Uterus (tissue), 4 donors: Measurements from ENCODE around the gene ITGA2B. TPM values are rescaled to one million over a fixed set of nuclear protein-coding genes. Genes with fewer than 3 reads are reported as not detected.
A peak's percentile ranks its signal among the peaks of the same experiment; 100 is the strongest.

Source experiments
- DNase-seq, 2 donors: peaks; one replicate each; pipeline ENCODE4 v3.0.0-alpha.2; 2019 to 2020
- H3K27ac ChIP-seq, 2 donors: fragments of 200-600 bp; sonication (generic); 1 replicate in 1 of 2; 2 replicates in 1 of 2; pipeline ENCODE4 v1.5.1; 2016 to 2018
- H3K27me3 ChIP-seq, 2 donors: fragments of 200-600 bp; sonication (generic); one replicate each; pipeline ENCODE4 v1.5.1; 2018 to 2019; ENCODE audit warnings: control low read depth in 1 of 2
- H3K36me3 ChIP-seq, 2 donors: fragments of 200-600 bp; sonication (generic); one replicate each; pipeline ENCODE4 v1.5.1; 2019; ENCODE audit warnings: control low read depth in 1 of 2
- H3K4me1 ChIP-seq, 2 donors: fragments of 200-600 bp; sonication (generic); one replicate each; pipeline ENCODE4 v1.5.1; 2018 to 2019; ENCODE audit warnings: control low read depth in 1 of 2
- H3K4me3 ChIP-seq, 2 donors: fragments of 200-600 bp; sonication (generic); 1 replicate in 1 of 2; 2 replicates in 1 of 2; pipeline ENCODE4 v1.5.1; 2018 to 2019; ENCODE audit warnings: mild to moderate bottlenecking in 1 of 2
- H3K9me3 ChIP-seq, 2 donors: fragments of 200-600 bp; sonication (generic); one replicate each; pipeline ENCODE4 v1.5.1; 2019; ENCODE audit warnings: control low read depth in 1 of 2
- POLR2A ChIP-seq, 2 donors: fragments of 450-650 bp; IDR thresholded peaks; one replicate each; pipeline ENCODE4 v1.6.1; 2016; ENCODE audit warnings: antibody characterized with exemption in 2 of 2, mild to moderate bottlenecking in 1 of 2, moderate library complexity in 1 of 2
- intact Hi-C: fragments of 100-400 bp; cut with DNase I; formaldehyde crosslinking; loops from one replicate; pipeline ENCODE4 v1.15.1; 2023; ENCODE audit warnings: low total_unique reads
- total RNA-seq, 4 donors: library from RNA; depleted of rRNA in 3 of 4; stranded (reverse); fragments of >200 nt in 3 of 4; gene quantifications; one replicate each; pipeline versions ENCODE4 v1.1.0 to v1.2.4, GENCODE V29; 2014 to 2023
- TF ChIP-seq, protein P1 (sequence below), 4 experiments: fragments of 200-600 bp in 2 of 4; fragments of 450-650 bp in 2 of 4; sonication (generic) in 2 of 4; IDR thresholded peaks; one replicate each; pipeline ENCODE4 v1.5.1; 2016 to 2019; ENCODE audit warnings: antibody characterized with exemption in 4 of 4, mild to moderate bottlenecking in 2 of 4, moderate library complexity in 1 of 4
- donor health status: DM: yes; HTN: yes; CAD: no.

The ITGA2B gene
- total RNA-seq, 4 donors from 2014 or later = 7.4 to 7.7 TPM; not detected in 2

DNA sequence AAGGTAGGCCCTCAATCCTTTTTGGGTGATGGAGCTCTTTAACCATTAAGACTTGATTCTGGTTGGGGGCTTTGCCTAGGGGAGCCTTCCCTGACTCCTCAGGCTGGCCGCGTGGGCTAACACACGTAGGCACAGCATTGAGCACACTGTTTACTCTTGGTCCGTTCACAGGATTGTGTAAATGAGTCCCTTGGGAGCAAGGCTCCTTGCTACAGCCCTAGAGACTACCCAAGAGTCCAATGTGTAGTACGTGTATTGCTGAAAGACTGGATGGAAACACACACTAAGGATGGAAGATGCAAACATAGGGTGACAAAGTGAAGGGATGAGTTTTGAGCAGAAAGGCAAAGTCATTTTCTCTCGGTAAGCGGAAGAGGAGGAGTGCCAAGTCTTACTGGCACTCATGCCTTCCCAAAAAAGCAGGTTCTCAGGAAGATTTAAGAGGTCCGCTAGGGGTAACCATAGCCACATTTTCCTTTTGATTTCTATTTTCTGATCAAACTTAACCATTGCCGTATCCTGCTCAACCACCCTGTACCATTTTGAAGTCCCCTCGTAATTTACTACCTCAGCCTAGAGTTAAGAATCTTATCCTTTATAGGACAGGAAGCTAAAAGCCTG is 911 bp upstream of the ITGA2B start:
- intact Hi-C loops = no loop called here
- peak in 1 of 2 donors; percentile 1 for DNase-seq
- Histone ChIP-seq H3K4me1 (no peaks in the 10 kb centered on the region), H3K36me3 (no peaks in the 10 kb centered on the region), H3K27ac (no peak overlapping the region), H3K27me3 (no peaks in the 10 kb centered on the region), H3K9me3 (no peaks in the 10 kb centered on the region), H3K4me3 (no peak overlapping the region)
- TF ChIP-seq, protein P1, sequence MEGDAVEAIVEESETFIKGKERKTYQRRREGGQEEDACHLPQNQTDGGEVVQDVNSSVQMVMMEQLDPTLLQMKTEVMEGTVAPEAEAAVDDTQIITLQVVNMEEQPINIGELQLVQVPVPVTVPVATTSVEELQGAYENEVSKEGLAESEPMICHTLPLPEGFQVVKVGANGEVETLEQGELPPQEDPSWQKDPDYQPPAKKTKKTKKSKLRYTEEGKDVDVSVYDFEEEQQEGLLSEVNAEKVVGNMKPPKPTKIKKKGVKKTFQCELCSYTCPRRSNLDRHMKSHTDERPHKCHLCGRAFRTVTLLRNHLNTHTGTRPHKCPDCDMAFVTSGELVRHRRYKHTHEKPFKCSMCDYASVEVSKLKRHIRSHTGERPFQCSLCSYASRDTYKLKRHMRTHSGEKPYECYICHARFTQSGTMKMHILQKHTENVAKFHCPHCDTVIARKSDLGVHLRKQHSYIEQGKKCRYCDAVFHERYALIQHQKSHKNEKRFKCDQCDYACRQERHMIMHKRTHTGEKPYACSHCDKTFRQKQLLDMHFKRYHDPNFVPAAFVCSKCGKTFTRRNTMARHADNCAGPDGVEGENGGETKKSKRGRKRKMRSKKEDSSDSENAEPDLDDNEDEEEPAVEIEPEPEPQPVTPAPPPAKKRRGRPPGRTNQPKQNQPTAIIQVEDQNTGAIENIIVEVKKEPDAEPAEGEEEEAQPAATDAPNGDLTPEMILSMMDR (IDR thresholded peaks at IDR 0.05) = no peak
- TF ChIP-seq POLR2A (IDR thresholded peaks at IDR 0.05) = no peak

DNA sequence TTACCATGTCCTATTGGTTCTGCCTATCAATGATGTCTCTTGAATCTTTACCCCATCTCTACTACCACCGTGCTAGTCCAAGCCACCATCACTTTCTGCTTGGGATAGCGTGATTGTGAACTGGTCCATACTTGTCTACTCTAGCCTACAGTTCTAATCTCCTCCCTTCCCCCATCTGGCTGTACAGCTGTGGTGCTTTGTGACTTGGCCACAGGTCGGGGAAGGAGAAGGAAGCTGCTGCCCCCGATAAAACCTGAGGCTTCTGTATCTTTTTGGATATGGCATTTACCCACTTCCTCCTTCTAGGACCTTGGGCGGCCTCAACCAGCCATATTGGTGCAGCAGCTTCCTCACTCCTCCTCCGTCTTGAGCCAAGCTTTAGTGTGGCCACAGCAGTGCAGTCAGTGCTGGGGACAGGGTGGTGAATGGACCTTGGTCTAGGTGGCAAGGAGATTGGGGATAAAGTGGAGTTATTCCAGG is 314 bp upstream of the ITGA2B start:
- intact Hi-C loops = no loop called here
- H3K27ac ChIP-seq = no peak overlapping the region
- H3K9me3 ChIP-seq = no peaks in the 10 kb centered on the region
- TF ChIP-seq, protein P1 (IDR thresholded peaks at IDR 0.05) = no peak
- TF ChIP-seq POLR2A (IDR thresholded peaks at IDR 0.05) = no peak
- H3K27me3 ChIP-seq = no peaks in the 10 kb centered on the region
- H3K36me3 ChIP-seq = no peaks in the 10 kb centered on the region
- no peaks in the 10 kb centered on the region for H3K4me1 ChIP-seq
- no peak overlapping the region for H3K4me3 ChIP-seq
- DNase-seq = no peak

DNA sequence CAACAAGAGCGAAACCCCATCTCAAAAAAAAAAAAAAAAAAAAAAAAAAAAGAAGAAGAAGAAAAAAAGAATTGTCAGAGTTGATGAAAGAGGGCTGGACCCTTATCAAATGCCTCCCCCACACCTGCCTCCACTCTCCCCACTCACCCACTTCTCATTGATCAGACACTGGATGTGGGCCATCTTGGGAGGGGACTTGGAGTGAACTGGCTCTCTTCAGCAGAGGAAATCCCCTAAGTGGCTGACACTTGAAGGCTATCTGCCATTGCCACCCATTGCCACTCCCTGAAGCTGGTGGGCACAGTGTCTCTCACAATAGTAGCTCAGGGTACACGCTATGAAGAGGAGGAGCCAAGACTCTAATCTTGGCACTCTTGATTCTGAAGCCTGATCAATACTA is 1.6 kb downstream of the ITGA2B start:
- Histone ChIP-seq H3K9me3 (no peaks in the 10 kb centered on the region), H3K4me1 (no peaks in the 10 kb centered on the region), H3K4me3 (no peak overlapping the region), H3K27ac (no peak overlapping the region), H3K36me3 (no peaks in the 10 kb centered on the region), H3K27me3 (no peaks in the 10 kb centered on the region)
- intact Hi-C loops = no loop called here
- no peak for DNase-seq
- TF ChIP-seq, protein P1 (IDR thresholded peaks at IDR 0.05) = no peak
- no peak for TF ChIP-seq POLR2A (IDR thresholded peaks at IDR 0.05)

DNA sequence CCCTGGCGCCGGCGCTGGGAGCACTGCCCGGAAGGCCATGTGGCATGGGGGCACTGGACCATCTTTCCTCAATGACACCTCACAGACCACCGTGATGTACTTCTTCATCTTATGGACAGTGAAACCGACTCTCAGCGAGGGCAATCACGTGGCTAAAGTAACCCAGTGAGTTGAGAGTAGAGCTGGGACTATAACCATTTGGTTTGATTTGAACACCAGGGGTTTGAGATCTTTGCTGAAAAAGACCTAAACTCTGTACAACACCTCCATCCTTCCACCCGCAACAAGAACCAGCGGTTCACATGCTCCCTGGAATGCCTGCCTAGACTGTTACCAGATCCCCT is 3.3 kb downstream of the ITGA2B start:
- DNase-seq = no peak
- no peaks in the 10 kb centered on the region for H3K4me1 ChIP-seq
- intact Hi-C loops = no loop called here
- H3K4me3 ChIP-seq = peak overlapping the region in 1 of 2 donors; percentile 45
- H3K36me3 ChIP-seq = no peaks in the 10 kb centered on the region
- no peaks in the 10 kb centered on the region for H3K9me3 ChIP-seq
- H3K27me3 ChIP-seq = no peaks in the 10 kb centered on the region
- no peak for TF ChIP-seq POLR2A (IDR thresholded peaks at IDR 0.05)
- TF ChIP-seq, protein P1 (IDR thresholded peaks at IDR 0.05) = no peak
- peak overlapping the region in 1 of 2 donors; percentile 69 for H3K27ac ChIP-seq

DNA sequence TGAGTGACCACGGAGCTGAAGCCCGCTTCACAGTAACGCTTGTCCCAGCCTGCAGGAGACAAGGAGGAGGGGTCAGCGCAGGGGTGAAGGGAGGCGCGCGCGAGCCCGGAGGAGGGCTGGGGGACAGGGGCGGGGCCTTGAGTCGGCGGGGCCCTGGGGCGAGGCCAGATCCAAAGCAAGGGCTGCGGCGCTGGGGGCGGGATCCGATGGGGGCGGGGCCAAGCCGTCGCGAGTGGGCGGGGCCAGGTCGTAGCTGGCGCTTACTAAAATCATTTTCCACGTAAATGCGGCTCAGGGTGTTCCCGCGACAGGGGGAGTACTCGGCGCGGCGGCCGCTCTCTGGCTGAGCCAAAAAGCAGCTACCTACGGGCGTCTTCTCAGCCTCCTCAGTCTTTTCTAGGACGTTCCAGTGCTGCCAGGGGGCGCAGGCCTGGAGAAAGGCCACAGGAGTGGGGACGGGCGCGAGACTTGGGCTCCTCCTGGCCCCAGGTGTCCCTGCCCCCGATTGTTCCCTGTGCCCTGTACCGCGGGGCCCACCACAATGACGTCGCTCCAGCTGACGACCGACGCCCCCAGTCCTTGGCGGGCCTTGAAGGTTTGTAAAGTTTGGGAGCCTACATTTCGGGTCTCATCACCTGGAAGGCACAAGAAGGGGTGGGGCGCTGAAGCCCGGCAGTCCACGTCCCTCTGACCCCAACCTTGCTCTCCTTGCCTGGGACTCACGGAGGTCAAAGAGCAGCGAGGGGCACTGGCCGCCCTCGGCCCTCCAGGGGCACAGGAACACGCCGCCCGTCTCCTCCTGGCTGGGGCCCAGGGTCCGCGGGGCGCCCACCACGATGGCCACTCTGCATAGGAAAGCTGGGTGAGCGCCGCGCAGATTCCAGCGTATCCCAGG is 3.9 kb downstream of the ITGA2B start:
- H3K4me1 ChIP-seq = no peaks in the 10 kb centered on the region
- H3K36me3 ChIP-seq = no peaks in the 10 kb centered on the region
- H3K4me3 ChIP-seq = peak overlapping the region; percentile 35 to 45
- peak; percentile 89 for DNase-seq
- peak overlapping the region; percentile 23 to 69 for H3K27ac ChIP-seq
- intact Hi-C loops = no loop called here
- no peaks in the 10 kb centered on the region for H3K27me3 ChIP-seq
- TF ChIP-seq, protein P1 (IDR thresholded peaks at IDR 0.05) = peak in 1 of 4 experiments; percentile 0
- TF ChIP-seq POLR2A (IDR thresholded peaks at IDR 0.05) = peak; percentile 28 to 68
- no peaks in the 10 kb centered on the region for H3K9me3 ChIP-seq
